IPS-18a (cell line): Measurements from ENCODE around the gene APOL4.
"Not testable (repeated sequence)": the region's sequence is repeated elsewhere in the genome, so short reads cannot be mapped to it uniquely, and the experiment has no call there.

Source experiments
- H3K27ac ChIP-seq: one replicate; pipeline ENCODE4 v1.5.1; 2013; ENCODE audit warnings: low read length
- H3K27me3 ChIP-seq: one replicate; pipeline ENCODE4 v1.6.1; 2013; ENCODE audit warnings: mild to moderate bottlenecking, low read length; ENCODE audit not compliant: control insufficient read depth, insufficient read depth
- H3K36me3 ChIP-seq: one replicate; pipeline ENCODE4 v1.6.1; 2013; ENCODE audit warnings: low read depth, low read length; ENCODE audit not compliant: control insufficient read depth
- H3K4me1 ChIP-seq: one replicate; pipeline ENCODE4 v1.6.1; 2013; ENCODE audit warnings: low read depth, low read length; ENCODE audit not compliant: control insufficient read depth
- H3K4me3 ChIP-seq: one replicate; pipeline ENCODE4 v1.5.1; 2013; ENCODE audit warnings: low read length
- H3K9ac ChIP-seq: one replicate; pipeline ENCODE4 v1.6.1; 2013; ENCODE audit warnings: mild to moderate bottlenecking, low read length, moderate library complexity
- H3K9me3 ChIP-seq: one replicate; pipeline ENCODE4 v1.6.1; 2013; ENCODE audit warnings: low read depth, low read length; ENCODE audit not compliant: control insufficient read depth

The APOL4 gene

DNA sequence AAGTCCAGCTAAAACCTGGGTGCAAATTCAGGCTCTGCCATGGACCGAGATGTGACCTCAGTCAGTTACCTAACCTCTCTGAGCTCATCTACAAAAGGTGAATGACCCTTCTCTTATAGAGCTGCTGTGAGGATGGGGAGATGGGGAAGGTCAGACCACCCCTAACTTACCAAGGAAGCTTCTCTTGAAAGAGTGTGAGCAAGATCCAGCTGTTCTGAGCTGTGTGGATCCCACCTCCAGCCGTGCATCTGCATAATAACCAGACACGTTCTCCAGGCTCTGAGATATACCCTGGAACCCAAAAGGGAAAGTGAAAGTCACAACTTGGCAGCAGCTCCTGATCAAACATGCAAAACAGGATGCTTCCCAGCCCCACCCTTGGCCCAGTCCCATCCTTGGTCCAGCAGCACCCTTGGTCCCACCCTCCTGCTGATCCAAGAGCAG lies 41.1 kb downstream of the APOL4 start, which contains the start of gene APOL3:
TSS of gene APOL3 (minus strand) at position 257 of the 444 bp plus-strand sequence. CDS start 11,700 bp downstream, outside the sequence.
- H3K4me3 ChIP-seq, result no peak within 1 kb of the TSS
- H3K36me3 ChIP-seq, result no peaks in the 10 kb centered on the region
- H3K9me3 ChIP-seq, result no peaks in the 10 kb centered on the region
- H3K27ac ChIP-seq, result no peak within 1 kb of the TSS
- H3K9ac ChIP-seq, result no peak within 1 kb of the TSS
- H3K27me3 ChIP-seq, result no peaks in the 10 kb centered on the region
- H3K4me1 ChIP-seq, result peaks cover 11% of the 10 kb centered on the region

DNA sequence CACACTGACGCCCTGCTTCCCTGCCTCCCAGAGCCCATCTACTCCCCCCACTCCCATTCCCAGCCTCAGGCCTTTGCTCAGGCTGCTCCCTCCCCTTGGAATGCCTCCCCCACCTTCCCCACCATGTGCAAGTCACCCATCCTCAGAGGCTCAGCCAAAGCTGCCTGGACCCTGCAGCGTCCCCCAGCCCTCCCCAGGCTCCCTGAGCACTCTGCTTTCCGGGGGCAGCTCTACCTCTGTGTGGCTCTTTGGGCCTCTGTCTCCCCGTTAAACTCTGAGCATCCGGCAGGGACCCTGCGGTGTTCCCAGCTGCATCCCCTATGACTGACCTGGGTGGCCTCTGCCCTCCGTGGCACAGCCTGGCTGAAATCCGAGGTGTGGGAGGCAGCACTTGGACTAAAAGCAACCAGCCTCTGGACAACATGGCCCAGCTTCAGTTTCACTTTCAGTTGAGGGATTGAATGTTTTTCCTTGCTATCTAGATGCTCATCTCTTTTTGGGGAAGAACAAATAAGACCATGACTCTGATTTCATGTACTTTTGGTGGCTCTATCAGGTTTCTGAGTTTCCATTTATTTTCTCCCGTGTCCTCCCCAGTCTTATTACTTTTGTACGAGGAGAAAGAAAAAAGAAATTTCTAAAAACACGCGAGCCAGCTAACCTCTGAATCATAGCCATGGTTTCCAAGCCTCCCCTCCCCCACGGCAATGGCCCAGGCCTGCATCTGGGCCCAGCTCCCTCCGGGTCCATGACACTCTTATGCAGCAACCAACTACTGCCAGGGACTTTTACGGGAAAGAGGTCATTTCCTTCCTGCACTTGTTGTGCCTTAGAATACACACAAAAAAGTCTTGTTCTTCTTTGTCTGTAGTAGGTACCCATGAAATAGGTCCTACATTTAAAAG lies 44.8 kb downstream of the APOL4 start:
- Histone ChIP-seq H3K4me1 (peaks cover 11% of the 10 kb centered on the region), H3K9ac (peak overlapping the region; percentile 38), H3K27me3 (no peaks in the 10 kb centered on the region), H3K36me3 (no peaks in the 10 kb centered on the region), H3K27ac (peak overlapping the region; percentile 13), H3K9me3 (no peaks in the 10 kb centered on the region), H3K4me3 (no peak overlapping the region)

DNA sequence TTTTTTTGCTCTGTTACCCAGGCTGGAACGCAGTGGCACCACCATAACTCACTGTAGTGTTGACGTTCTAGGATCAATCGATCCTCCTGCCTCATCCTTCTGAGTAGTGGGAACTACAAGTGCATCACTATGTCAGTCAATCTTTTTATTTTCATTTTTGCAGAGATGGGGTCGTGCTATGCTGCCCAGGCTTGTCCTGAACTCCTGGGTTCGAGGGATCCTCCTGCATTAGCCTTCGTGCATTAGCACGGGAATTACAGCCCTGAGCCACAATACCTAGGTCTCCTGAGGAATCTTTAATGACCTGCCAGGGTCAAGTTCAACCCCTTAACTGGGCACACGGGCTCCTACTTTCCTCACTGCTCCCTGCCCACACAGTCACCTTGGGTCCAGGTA lies 45.5 kb downstream of the APOL4 start:
- Histone ChIP-seq H3K9me3 (no peaks in the 10 kb centered on the region), H3K9ac (no peak overlapping the region), H3K36me3 (no peaks in the 10 kb centered on the region), H3K4me3 (no peak overlapping the region), H3K27ac (no peak overlapping the region), H3K27me3 (no peaks in the 10 kb centered on the region), H3K4me1 (peaks cover 11% of the 10 kb centered on the region)

DNA sequence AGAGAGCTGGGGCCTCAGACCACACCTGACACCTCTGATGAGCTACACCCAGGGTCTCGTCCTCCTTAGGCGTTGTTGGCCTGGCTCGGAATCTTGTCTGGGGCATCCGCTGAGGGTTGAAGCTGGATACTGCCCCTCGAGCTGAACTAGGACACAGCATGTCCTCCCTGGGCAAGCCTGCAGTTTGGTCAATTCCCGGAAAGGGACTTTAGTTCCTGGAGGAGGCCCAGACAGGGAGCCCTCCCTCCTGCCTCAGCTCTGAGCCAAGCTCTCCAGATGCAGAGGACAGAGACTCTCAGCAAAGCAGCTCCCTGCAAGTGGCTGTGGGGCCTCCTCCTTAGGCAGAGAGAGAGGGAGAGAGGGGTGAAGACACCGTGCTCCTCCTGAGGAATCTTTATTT lies 45.9 kb downstream of the APOL4 start:
- H3K9me3 ChIP-seq, result no peaks in the 10 kb centered on the region
- no peak overlapping the region for H3K27ac ChIP-seq
- peaks cover 11% of the 10 kb centered on the region for H3K4me1 ChIP-seq
- H3K27me3 ChIP-seq, result no peaks in the 10 kb centered on the region
- no peak overlapping the region for H3K4me3 ChIP-seq
- H3K9ac ChIP-seq, result no peak overlapping the region
- H3K36me3 ChIP-seq, result no peaks in the 10 kb centered on the region

DNA sequence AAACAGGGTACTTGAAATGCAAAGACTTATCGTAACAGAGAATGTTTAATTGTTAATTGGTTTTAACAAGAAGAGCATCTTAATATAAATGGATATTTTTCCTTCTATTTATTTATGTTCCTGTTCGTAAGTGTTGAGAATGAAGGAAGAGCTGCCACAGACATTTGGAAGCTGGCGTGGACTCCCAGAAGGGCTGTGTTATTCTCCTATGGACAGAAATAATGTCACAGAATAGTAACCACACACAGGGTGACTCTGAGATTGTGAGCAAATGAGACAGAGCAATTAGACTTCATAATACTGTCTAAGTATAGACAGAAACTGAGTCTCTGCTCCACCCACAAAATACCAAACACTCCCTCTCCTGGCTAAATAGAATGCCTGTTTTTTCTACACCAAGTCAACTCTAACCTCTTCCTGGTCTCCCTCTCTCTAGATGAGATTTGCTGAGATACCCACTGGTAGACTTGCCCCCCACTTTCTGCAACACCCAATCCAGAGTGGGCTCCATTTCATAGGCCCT lies 47.1 kb downstream of the APOL4 start:
- Histone ChIP-seq H3K9me3 (no peaks in the 10 kb centered on the region), H3K27me3 (no peaks in the 10 kb centered on the region), H3K36me3 (no peaks in the 10 kb centered on the region), H3K9ac (no peak overlapping the region), H3K4me3 (no peak overlapping the region), H3K27ac (no peak overlapping the region), H3K4me1 (peaks cover 11% of the 10 kb centered on the region)

DNA sequence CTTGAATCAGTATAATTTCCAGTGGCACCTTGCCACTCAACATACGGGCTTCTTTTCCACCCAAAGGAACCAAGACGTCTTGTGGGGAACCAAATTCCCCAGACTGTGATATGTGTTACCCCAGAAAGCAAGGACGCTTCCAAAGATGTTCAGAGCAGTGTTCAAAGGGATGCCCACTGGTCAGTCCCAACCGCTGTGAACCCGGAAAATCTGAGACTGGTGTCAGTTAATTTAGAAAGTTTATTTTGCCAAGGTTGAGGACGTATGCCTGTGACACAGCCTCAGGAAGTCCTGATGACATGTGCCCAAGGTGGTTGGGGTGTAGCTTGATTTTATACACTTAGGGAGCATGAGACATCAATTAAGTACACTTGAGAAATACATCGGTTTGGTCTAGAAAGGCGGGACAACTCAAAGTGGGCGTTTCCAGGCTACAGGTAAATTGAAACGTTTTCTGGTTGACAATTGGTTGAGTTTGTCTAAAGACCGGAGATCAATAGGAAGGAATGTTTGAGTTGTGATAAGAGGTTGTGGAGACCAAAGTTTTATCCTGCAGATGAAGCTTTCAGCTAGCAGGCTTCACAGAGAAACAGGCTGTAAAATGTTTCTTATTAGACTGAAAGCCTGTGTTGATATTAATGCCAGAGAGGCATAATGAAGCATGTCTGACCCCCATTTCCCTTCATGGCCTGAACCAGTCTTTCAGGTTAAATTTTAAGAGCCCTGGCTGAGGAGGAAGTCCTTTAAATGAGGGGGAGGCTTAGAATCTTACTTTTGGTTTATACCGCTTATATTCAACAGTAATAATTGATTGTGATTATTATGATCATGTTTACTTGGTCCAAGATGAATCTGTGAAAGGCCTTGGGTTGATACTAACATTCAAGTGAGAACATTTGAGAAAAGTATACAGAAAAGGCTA lies 47.8 kb downstream of the APOL4 start:
- H3K9ac ChIP-seq, result no peak overlapping the region
- no peaks in the 10 kb centered on the region for H3K27me3 ChIP-seq
- H3K9me3 ChIP-seq, result no peaks in the 10 kb centered on the region
- H3K4me1 ChIP-seq, result peaks cover 11% of the 10 kb centered on the region
- H3K36me3 ChIP-seq, result no peaks in the 10 kb centered on the region
- H3K27ac ChIP-seq, result no peak overlapping the region
- no peak overlapping the region for H3K4me3 ChIP-seq

DNA sequence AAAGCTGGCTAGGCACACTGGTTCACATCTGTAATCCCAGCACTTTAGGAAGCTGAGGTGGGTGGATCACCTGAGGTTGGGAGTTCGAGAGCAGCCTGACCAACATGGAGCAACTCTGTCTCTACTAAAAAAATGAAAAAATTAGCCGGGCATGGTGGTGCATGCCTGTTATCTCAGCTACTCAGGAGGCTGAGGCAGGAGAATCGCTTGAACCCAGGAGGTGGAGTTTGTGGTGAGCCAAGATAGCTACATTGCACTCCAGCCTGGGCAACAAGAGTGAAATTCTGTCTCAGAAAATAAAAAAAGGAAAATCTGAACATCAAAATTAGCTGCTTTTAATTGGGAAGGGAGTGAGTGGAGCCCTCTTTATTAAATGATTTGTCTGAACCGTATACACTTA lies 48.8 kb downstream of the APOL4 start:
- not testable (repeated sequence) for H3K4me3 ChIP-seq

DNA sequence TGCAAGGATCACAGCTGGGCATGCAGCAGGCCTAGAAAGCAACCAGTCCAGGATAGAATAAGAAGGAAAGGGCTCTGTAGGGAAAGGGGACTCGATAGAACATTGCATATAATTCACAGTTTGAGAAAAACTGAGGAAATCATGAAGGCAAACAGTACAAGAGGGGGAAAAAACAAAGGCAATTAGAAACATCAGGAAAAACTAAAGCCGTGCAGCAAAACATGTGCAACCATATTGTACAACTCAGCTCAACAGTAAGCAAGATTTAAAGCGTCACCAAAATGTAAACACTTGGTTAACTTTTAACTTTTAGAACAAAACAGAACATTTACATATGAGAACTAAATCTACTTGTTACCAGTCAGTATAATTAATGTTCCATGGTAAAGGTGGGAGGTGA lies 49.5 kb downstream of the APOL4 start:
- Histone ChIP-seq H3K36me3 (no peaks in the 10 kb centered on the region), H3K9ac (no peak overlapping the region), H3K27me3 (no peaks in the 10 kb centered on the region), H3K4me1 (peaks cover 7% of the 10 kb centered on the region), H3K27ac (no peak overlapping the region), H3K9me3 (no peaks in the 10 kb centered on the region), H3K4me3 (no peak overlapping the region)

More for the DNA sequence above, 48.8 kb downstream of the APOL4 start:
- not testable (repeated sequence) for H3K36me3 ChIP-seq, H3K9ac ChIP-seq, H3K27ac ChIP-seq, H3K27me3 ChIP-seq, H3K9me3 ChIP-seq
- peaks cover 11% of the 10 kb centered on the region for H3K4me1 ChIP-seq

DNA sequence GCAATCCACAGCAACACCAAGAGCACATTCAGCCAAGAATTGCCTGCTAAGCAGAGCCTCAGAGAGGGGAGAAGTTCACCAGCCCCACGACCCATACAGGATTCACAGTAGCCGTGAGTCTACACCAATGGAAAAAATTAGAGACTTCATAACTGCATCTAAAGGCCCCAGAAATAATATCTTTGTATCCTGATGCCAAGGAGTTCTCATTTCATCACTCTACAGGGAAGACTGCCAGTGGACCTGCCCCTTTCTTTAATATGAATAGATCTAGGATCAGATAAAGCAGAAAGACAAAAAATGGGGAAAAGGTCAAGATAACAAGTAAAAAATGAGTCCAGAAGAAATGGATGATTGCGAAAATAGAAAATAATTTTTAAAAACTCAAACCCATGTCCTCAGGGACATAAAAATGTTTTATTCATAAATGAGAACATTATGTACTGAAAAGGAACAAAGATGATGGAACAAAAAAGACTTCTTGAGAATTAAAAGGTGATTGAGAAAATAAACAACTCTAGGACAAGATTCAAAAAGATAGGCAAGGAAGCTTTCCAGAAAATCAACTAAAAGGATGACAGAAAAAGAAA lies 50.5 kb downstream of the APOL4 start:
- H3K36me3 ChIP-seq, result no peaks in the 10 kb centered on the region
- peaks cover 1% of the 10 kb centered on the region for H3K4me1 ChIP-seq
- H3K9ac ChIP-seq, result no peak overlapping the region
- H3K4me3 ChIP-seq, result no peak overlapping the region
- no peak overlapping the region for H3K27ac ChIP-seq
- H3K27me3 ChIP-seq, result no peaks in the 10 kb centered on the region
- no peaks in the 10 kb centered on the region for H3K9me3 ChIP-seq

DNA sequence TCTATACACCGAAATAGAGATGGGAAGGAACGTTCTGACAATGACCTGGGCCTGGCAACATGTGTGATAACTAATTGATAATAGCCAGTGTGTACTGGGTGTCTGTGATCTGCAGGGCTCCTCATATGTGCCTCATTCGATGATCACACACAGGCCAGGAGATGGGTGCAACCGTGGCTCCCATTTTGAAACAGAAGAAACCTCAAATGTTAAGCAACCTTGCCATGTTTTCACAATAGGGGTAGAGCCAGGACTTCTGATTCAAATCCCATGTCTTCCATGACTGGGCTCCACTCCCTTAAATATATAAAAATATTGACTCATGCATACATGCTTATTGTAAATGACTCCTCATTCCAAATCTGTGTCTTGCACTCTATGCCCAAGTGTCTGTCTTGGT lies 52.2 kb downstream of the APOL4 start:
- Histone ChIP-seq H3K27ac (no peak overlapping the region), H3K27me3 (no peaks in the 10 kb centered on the region), H3K9me3 (no peaks in the 10 kb centered on the region), H3K4me1 (peaks cover 11% of the 10 kb centered on the region), H3K36me3 (no peaks in the 10 kb centered on the region), H3K4me3 (no peak overlapping the region), H3K9ac (no peak overlapping the region)

DNA sequence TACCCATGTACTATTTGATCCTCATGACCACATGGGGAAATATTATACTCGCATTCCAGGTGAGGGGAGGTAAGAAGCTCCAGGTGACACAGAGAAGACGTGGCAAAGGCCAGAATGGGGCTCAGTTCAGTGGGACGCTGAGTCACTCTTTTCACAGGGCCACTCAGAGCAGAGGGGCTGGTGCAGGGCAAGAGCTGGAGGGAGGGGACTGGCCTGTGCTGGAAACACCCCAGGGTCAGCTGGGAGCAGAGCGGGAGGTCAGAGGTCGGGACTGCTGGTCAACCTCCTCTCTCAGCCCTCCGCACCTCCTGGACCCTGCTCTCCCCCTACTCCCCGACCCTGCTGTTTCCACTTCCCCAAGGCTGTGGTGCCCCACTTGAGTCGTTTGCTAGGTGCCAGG lies 53.2 kb downstream of the APOL4 start:
- Histone ChIP-seq H3K36me3 (no peaks in the 10 kb centered on the region), H3K9ac (no peak overlapping the region), H3K4me1 (peaks cover 11% of the 10 kb centered on the region), H3K4me3 (no peak overlapping the region), H3K27ac (no peak overlapping the region), H3K27me3 (no peaks in the 10 kb centered on the region), H3K9me3 (no peaks in the 10 kb centered on the region)
